NCI-H2227 treated with DMSO at 0.1 percent for 48 hours (cell line): ENCODE data around the gene MLYCD.
A peak's percentile ranks its signal among the peaks of the same experiment; 100 is the strongest.

Experiments used
- DNase-seq: peaks from one replicate; lab custom pipeline; 2025; lab: John Stamatoyannopoulos, UW

Gene MLYCD

DNA sequence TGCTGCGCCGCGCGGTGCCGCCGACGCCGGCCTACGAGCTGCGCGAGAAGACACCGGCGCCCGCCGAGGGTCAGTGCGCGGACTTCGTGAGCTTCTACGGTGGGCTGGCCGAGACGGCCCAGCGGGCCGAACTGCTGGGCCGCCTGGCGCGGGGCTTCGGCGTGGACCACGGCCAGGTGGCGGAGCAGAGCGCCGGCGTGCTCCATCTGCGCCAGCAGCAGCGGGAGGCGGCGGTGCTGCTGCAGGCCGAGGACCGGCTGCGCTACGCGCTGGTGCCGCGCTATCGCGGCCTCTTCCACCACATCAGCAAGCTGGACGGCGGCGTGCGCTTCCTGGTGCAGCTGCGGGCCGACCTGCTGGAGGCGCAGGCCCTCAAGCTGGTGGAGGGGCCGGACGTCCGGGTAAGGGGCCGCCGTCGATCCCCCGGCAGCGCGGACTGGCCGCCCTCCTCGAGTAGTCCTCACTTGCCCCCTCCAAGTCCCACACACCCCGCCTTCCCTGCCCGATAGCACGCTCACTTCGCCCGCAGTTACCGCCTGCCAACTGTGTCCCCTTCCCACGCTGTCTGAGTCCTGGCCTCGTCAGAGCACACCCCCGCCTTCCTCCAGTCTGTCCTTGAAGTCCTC is 470 bp downstream of the MLYCD start:
- DNase-seq, result no peak

DNA sequence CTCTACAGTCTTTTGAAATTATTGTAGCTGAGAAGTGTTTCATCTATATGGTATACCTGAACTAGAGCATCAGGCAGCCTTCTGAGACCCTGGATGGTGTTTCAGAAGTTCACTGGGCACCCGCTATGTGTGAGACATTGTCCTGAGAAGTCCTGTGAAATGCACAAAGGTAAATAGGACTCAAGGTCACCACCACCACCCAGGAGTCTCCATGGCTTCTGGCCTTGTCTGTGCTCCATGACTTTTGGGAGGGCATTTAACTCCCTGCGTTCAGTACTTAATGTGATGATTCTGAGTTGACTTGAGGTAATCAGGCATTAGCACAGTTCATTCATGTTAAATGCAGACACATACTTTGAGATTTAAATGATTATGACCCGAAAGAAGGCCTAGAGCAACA is 1.1 kb downstream of the MLYCD start:
- no peak for DNase-seq

DNA sequence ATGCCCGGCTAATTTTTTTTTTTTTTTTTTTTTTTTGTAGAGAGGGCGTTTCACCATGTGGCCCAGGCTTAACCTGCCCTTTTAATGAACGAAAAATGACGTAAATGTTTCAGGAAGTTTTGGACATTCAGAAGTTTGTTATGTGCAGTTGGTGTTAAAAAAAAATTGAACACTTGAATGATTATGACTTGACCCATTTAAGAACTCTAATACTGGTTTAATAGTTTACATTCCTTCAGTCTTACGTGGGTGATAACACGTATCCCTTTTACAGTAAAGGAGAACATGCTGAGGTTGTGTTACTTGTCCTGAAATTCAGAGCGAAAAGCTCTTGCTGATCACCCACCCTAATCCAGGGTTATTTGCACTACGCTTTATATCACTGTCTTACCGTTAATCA is 1.7 kb downstream of the MLYCD start:
- no peak for DNase-seq

DNA sequence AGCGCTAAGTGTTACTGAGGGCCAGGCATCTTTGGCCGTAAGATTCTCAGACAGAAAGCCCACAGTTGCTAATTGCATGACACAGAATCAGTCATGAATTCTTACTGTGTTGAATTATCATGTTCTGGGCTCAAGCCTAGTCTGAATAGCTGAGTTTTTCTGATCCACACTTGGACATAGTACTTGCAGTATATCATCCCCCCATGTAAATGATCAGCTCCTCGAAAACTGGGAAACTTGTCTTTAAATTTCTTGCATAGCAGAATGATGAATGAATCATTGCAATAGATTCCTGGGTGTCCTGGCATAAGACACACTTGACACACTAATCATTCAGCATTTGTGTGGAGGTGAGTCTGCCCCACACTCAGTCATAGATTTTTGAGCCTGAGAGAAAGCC is 2.2 kb downstream of the MLYCD start:
- DNase-seq, result no peak

DNA sequence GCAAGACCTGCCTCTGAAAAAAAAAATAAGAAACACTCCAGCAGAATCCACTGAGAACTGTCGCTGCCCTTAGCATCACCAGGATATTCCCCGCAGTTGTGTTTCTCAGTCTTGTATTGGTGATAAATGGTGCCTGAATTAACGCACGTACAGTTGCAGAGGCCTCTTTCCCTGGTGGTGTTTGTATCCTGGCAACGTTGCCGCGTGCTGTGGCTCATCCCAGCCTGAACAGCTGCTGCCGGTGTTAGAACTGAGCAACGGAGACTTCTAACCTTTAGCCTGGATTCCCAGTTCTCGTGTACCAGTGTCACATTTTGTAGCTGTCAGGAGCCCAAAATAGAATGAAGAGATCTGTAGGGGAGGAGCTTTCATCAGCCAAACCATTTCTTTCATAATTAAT is 4.8 kb downstream of the MLYCD start:
- DNase-seq, result peak; percentile 8

DNA sequence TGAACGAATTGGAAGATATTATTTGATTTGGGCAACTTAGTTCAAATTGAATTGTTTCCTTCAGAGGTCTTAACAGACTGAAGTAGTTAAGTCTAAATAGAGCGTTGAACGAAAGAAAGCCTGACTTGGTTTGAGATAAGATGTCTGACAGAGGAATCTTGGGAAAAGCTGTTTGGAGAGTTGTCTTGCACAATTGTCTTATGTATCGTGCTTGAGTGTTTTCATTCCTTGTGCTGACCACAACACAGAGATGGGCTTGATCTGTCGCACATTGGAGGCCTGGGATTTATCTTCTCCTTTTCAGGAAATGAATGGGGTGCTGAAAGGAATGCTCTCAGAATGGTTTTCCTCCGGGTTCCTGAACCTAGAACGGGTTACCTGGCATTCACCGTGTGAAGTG is 7.8 kb downstream of the MLYCD start:
- no peak for DNase-seq

DNA sequence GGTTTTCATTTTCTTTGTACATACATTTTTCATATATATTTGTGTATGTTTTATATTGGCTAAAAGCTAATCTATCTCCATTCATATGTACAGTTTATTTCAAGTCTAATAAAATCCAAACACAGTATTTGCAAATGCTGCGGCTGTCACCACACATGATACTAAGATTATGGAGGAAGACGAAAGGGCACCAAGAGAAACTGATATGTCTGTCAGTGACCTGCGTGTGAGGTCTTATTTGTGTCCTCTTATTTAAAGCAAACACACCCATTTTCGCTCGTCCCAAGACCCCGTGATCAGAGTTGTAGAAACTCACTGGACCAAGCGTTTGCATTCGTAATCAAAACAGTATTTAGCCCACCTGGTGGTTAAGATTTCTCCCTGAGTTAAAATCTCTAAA is 8.2 kb downstream of the MLYCD start:
- no peak for DNase-seq

DNA sequence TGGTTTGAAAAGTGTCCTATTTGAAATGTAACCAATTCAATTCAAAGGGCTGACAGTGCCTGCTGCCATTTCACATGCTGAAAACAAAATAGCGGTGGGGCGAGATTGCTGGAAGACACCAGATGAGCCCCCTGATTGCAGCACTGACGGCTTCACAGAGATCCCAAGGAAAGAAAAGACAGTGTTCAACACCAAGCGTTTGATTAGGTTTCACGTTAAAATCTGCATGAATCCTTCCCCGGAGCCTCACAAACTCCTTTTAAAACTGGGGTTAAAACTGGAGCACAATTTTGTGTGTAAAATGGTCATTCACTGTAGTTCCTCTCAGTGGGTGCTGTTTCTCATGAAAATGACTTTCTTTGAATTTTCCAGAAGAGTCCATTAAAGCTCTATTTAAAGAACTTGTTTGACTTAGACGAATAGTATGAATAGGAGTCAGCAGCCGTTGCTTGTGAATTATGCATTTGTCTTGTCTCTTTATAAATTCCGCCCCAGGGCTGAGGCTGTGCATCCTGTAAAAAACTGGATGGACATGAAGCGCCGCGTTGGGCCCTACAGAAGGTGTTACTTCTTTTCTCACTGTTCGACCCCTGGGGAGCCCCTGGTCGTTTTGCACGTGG is 8.8 kb downstream of the MLYCD start:
- DNase-seq, result no peak

DNA sequence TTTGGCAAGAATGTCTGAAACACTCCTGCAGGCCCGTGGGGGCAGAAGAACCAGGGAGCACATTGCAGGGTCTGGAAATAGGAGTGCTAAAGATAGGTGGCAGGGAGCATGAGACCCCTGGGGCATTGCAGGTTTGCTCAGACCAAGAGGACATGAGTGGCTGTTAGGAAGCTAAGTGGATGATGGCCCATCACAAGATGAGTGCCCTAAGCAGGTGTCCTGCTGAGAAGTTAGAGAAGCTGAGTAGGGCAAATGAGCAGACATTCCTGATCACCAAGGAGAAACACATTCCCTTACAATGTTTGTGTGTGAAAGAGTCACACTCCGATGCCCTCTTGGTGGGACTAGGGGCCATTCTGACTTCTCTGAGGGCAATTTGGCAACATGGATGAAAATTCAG is 9.9 kb downstream of the MLYCD start:
- DNase-seq, result no peak

DNA sequence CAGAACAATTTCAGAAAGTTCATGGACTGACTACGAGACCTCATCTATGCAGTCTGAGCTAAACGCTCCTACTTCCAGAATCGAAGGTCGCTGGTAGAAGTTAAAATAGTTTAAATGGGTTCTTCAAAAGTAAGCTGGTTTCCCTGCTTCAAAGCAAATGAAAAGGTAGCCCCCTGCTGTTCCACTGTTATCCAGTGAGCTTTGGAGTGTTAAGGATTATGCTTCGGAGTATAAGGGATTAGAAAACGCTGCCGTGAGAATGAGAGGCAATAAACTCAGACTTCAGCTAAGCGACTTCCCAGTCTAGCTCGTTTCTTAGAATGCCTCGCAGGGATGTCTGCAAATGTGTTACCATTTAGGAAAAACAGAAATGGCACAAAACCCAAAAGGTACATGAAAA is 12.4 kb downstream of the MLYCD start:
- DNase-seq, result no peak

DNA sequence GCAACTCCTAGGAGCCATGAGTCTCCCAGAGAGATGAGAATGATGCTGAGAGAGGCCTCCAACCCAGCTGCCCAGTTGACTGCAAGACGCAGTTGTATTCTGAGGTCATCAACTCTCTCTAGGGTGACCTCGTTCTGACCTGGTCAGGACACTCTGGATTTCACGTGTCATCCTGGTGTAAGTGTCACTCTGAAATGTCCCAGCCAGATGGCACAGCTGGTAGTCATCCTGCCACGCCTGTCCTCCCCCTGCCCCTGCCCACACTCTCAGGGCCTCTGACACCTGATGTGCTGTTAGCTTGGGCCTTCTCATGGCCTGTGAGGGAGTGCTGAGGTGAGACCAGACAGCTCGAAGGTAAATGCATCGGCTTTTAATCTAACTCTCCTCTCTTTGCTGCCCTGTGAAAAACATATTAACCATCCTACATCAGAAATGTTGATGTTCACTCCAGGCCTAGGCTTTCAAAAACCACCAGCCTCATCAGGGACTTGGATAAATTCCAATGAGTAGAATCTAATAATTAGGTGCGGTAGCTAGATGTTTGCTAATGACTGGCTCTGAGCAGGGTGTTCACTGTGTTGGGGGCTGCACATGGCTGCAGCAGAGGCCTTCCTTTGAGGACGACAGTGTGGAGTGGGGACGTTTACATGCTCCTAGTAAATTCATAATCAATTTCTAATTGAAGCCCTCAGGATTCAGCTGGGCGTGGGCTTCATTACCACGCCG is 13.8 kb downstream of the MLYCD start:
- no peak for DNase-seq

DNA sequence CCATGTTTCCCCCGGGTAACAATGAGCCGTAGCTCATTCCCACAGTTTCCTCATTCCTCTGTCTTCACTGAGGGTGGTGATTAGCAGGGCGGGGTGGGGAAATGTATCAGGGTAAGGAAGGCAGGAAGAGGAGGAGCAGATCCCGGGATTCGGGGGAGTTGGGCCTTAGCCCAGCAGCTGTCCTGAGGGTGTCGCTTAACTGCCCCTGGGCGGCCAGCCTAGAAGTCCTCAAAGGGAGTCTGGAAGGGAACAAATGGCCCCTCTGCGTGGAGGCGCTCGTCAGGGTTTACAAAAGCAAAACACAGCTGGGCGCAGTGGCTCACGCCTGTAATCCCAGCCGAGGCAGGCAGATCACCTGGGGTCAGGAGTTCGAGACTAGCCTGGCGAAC is 14.3 kb downstream of the MLYCD start:
- no peak for DNase-seq

DNA sequence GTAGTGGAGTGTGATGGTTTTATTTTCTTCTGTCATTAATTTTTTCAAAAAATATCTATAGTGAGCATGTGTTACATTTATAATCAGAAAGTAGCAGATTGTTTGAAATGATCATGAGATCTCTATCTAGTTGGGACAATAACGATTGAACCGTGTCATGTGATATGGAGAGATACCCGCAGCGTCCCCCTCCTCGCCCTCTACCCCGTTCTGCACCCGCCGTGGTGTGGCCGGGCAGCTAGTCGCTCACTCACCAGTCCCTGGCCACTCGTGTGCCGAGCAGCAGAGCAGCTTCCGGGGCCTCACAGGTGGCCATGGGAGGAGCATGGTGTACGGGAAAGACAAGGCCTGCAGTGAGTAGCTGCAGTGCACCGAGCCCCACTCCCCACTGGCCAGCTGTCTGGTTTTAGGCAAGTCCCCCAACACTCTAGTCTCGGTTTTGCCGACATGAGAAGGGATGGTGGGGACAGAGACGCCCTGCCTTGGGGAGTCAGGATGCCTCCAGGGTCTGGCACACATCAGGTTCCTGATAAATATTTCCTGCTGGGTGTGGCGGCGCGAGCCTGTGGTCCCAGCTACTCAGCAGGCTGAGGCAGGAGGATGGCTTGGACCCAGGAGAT is 15.3 kb downstream of the MLYCD start:
- no peak for DNase-seq

DNA sequence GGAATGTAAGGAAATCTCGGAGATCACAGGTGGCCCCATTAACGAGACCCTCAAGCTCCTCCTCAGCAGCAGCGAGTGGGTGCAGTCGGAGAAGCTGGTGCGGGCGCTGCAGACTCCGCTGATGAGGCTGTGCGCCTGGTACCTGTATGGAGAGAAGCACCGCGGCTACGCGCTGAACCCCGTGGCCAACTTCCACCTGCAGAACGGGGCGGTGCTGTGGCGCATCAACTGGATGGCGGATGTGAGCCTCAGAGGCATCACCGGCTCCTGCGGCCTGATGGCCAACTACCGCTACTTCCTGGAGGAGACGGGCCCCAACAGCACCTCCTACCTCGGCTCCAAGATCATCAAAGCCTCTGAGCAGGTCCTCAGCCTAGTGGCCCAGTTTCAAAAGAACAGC is 16.2 kb downstream of the MLYCD start:
- DNase-seq, result no peak

DNA sequence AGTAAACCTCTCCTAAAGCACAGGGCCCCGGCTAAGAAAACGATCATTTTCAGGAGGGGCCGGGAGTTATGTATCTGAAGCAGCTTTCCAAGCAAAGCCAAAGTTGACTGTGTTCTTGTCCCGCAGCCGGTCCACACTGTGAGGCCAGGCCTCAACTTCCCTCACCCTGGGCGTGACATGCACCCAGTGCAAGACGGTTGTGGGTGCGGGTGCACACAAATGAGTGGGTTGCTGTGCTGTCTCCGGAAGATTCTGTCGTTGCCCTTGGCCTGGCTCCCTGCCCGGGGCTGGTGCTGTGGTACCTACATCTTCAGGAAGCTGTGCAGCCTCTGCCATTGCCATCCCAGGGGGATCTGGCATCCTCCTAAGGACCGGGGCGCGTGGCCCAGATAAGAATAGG is 16.6 kb downstream of the MLYCD start:
- no peak for DNase-seq

DNA sequence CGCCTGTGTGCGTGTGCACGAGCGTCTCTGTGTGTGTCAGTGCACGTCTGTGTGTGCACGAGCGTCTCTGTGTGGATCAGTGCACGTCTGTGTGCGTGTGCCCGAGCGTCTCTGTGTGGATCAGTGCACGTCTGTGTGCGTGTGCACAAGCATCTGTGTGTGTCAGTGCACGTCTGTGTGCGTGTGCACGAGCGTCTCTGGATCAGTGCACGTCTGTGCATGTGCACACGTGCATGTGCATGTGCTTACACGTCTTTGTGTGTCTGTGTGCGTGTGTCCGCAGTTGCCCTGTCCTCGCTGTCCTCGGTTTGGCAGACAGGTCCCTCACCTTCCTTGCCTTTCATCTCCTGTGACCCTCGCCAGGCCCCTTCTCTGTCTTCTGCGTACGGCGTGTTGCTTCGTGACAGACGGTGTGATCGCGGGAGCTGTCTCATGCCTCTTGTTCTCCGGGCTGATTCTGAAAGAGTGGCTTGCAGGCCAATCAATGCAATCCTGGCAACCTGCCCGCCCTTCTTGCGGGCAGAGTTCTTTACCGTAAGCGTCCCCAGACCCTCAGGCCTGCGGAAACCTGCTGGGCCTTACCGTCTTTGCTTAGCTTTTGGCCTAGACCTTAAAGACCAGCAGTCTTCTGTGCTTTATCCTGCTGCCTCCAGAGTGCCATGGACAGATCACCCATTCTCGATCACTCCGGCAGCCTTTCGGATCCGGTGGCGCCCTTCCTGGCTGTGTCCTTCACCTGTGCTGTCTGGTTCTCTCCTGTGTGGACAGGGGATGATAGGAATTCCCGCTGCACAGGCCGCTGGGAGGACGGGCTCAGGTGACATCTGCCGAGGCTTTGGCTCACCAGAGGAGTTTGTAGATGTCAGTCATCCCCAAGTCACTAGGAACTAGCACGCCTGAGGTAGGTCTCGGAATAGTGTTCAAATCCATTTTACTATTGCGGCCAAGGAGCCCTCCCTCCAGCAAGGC is 18.5 kb downstream of the MLYCD start:
- no peak for DNase-seq

DNA sequence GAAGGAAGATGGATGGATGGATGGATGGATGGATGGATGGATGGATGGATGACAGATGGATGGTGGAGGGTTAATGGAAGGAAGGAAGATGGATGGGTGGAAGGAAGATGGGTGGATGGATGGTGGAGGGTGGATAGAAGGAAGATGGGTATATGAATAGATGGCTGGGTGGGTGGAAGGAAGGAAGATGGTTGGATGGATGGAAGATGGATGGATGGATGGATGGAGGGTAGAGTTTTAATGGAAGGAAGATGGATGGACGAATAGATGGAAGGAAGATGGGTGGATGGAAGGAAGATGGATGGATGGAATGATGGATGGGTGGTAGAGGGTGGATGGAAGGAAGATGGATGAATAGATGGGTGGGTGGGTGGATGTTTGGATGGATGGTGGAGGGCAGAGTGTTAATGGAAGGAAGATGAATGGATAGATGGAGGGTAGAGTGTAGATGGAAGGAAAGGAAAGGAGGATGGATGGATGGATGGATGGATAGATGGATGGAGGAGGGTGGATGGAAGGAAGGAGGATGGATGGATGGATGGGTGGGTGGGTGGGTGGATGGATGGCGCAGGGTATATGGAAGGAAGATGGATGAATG is 22.1 kb downstream of the MLYCD start:
- no peak for DNase-seq

DNA sequence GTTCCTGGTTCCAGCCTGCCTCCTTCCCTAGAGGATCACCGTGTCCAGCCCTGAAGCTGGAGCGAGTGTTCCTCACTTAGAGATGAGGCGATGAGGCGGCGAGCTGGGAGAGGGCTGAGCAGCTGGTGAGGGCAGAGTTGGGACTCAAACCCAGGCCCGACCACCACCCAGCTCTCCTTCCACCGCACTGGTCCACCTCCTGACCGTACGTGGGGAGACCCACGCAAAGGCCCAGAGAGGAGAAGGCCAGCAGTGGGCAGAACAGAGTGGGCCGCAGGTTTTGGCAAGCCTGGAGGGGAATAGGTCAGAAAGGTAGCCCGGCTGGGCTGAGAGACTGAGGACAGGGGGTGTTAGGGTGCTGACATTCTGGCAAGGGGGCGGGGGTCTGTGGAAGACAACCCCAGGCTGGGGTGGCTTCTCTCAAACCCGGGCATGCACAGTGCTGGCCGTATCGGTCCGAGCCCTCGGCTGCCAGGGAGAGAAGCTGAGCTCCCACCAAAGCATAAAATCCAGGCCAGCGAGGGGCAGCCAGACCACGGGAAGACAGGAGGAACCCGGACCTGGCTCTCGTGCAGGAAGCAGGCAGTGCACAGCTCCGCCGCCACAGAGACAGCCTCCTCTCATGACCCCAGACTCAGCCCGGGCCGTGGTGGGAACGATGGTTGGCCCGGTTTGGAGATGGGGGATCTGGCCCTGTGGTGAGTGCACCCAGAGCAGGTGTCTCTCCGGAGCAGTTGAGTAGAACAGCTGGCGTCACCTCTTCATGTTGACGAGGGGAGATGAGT is 24.9 kb downstream of the MLYCD start:
- DNase-seq, result no peak

DNA sequence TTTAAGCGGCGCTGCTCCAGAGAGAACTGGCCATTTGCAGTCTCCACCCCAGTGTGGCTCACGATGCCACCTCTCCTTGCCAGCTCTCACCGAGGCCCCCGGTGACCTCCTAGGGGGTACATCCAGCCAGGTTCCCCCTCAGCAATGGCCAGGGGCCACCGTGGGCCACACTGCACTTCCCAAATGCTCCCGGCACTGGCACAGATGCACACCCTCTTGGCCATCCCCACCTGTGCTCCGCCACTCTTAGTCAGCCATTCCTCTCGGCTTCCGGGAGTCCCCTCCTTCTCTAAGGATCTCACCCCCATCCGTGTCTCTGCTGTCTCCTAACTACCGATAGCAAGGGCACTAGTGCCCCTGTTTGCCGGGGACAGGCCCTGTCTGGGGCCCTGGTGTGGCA is 25.8 kb downstream of the MLYCD start:
- no peak for DNase-seq

DNA sequence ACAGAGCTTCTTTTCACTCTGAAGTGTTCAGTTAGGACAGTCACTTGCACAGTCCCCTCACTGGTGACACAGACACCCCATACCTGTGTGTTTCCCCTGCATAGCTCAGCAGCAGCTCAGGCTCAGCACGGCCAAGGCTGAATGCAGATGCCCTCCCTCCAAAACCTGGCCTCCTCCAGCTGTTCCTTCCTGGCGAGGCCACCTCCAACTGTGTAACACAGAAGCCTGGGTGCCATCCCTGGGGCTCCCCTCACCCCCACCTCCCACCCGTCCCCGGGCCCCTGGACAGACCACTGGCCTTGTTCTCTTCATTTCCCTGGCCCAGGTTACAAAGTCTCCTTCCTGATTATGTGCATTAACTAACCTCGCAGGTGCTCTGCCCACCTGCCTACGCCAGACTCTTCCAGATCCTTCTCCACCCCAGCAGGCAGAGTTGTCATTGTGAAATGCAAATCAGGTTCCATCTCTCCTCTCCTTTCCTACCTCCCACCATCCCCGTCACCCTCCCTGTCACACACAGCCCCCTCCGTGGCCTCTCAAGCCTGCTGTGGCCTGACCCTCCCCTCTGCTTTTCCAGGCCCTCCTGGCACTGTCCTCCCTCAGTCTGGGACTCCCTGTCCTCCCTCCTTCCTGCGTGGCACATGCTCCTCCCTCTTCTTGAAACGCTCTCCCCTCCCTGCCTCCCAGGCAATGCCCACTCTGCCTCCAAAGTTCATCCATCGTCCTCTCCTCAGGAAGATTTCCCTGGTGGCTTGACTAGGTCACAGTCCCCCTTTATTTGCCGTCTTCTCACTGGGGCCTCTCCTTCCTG is 26.4 kb downstream of the MLYCD start:
- no peak for DNase-seq
